Ureter (tissue), 1 donor: ENCODE measurements around the gene RPS21. TPM values are rescaled to one million over a fixed set of nuclear protein-coding genes. Genes with fewer than 3 reads are reported as not detected.

ENCODE experiments used
- DNase-seq: peaks from one replicate; pipeline ENCODE4 v3.0.0-alpha.2; 2020; ENCODE audit warnings: low spot score
- total RNA-seq: library from RNA; stranded (reverse); gene quantifications from one replicate; pipeline ENCODE4 v1.2.4, GENCODE V29; 2023
- donor health status: DM: yes; HTN: yes; CAD: no.

The RPS21 gene
- total RNA-seq, 1 donor from 2014 or later = 1,691 TPM

DNA sequence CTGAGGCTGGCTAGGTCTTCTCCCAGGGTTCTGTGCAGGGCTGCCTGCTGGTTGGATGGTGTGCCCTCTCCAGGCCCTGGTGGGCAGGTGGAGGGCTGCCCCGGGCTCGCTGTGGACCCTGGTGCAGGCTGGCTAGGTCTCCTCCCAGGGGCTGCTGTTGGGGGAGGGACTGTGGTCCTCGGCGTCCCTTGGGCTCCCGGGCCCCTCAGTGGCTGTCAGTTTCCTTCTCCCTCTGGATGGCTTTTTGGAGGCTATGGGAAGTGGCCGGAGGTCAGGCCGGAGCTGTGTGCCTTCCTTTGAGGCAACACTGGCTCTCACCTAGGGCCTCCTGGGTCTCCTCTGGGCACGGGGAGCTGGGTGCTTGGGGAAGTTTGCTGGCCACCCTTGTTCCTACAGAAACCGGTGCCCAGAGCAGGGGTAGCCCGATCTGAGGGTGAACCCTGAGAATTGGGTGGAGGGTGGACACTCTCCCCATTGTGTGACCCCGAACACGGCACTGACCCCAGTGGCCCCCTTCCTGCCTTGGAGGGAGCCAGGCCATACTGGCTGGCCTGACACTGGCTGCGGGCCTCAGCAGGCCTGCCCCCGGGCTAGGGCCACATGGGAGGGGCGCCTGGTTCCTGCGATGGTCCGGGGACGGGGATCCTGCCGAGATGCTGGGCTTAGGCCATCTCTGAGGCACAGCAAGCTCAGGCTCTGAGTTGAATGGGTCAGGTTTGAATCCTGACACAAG lies 24.0 kb downstream of the RPS21 start:
- DNase-seq = no peak

DNA sequence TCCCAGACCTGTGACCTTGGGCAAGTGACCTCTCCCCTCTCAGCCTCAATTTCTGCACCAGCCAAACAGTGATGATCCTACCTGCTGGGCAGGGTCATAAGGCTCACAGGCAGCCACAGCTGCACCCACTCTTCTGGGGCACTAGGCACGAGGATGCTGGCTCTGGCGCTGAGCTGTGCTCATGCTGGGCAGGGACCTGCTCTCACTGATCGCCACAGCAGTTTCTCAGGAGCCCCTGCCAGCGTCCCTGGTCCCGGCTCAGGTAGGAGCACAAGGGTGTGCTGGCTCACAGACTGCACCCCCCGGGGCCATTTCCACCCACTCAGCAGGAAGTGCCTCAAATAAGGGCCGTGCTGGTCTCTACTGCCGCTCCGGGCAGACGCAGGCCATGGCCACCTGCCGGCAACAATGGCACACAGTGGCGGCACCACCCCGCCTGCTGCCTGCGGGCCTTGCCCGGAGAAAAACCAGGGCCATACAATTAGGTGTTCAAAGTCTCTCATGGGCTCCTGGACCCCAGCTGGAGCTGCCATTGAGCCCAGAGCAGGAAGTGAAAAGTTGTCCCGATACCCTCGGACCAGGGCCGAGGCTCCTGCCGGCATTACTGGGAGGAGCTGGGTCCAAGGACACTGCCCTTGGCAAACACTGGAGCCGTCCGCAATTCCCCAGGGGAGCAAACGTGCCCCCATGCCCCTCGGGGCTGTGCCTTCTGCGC lies 24.7 kb downstream of the RPS21 start:
- no peak for DNase-seq

DNA sequence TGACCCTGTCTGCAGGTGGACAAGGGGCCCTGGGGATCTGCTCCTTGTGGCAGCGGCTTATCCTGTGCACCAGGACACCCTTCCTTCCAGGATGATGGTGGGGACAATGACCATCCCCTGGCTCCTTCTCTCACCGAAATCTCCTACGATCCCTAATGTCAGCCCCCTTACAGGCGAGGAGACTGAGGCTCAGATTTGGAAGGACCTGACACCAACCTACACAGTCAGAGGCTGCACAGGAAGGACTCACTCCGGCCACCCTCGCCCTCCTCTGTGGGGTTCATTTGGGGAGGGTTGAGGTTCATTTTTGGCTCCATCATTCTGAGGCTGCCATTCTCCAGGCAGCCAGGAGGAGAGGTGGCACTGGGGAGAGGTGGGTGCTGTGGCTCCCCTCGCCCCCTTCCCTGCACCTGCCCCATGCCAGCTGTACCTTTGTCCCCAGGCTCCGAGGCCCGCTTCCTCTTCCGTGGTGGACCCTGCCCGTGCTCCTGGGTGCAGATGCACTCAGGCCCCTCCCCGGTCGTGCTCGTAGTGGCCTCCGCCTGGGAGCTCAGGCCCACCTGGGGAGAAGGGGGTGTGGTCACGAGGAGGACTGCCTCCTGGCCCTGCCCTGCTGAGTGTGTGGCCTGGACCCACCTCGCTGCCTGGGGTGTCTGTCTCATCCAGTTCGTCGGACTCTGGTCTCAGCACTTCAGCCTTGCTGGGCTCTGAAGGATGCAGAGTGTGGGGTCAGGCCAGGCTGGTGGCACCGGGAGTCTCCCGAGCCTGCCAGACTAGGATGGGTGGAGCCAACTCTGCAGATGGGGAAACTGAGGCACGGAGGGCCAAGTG lies 25.5 kb downstream of the RPS21 start:
- no peak for DNase-seq

DNA sequence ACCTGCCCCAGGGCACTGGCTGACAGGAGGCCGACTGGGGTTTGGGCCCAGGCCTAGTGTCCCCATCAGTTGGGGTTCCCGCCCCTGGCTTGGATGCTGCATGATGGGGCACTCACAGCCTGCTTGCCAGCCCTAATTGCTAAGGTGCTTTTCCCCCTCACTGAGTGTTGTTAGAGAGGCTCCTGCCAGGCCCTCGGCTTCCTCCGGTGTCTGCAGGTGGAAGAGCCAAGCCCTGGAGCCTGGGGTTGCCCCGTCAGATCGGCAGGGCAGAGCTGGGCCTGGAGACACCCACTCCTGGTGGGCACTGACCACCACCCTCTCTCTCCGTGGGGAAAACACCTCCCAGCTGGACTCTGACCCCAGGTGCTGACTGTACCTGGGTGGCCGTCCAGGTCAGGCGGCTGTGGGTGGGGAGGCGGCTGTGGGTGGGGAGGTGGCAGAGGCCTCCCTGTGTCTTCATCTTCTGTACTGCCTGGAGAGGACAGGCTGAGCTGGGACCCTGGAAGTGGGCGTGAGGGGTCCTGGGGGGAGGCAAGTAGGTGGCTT lies 26.2 kb downstream of the RPS21 start:
- DNase-seq = no peak

DNA sequence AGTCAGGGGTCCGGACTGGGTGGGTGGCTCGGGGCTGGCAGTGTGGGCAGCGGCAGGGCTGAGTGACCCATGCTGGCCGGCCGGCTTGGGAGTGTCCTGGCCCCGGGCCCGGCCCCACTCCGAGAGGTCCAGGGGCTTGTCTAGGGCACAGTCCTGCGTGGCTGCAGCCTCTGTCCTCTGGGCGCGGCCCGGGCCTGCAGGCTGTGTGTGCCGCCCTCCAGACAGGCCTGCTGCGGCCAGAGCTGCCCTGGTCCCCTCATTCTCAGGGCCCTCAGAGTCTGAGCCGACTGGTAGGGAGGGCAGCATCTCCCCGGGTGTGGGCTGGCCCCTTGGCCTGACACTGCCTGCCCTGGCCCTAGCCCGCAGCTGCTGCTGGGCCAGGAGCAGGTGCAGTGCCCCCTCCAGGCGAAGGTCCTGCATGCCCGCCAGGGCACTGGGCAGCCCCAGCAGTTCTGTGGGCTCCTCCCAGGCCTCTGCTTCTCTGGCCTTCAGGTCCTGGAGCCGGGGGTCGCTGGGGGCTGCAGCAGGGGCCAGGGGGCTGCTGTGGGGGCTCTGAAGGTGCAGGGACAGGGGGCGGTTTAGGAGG lies 27.1 kb downstream of the RPS21 start:
- no peak for DNase-seq

DNA sequence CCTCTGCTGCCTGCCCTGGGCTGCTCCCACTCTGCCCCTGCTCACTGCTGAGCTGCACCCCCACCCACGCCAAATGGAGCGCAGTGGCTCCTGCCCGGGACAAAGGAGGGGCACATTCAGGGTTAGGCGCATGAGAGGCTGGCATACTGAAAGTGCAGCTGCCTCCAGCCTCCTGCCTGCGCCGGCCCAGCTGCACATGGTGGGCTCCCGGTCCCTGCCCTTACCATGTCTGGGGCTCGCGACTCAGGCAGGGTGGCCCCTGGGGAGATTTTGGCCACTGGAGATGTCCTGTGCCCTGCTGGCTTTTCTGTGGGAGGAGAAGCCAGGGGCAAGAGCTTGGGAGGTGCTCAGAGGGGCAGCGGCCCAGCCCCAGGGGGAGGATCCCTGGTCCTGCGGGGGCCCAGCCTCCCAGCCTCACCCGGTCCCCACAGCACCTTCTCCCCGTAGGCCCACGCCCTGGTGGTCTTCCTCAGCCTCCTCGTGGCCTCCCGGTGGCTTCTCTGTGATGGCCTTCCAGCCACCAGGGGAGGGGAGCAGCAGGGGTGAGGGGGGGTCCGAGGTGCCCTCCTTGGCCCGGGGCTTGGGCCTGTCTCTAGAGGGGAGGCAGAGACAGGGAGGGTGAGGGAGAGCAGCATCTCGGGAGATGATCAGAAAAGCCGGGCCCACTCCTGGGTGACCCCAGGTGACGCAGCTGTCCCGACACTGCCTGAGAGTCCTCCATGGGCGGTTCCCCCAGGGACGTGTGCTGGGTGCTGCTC lies 28.6 kb downstream of the RPS21 start:
- DNase-seq = no peak

DNA sequence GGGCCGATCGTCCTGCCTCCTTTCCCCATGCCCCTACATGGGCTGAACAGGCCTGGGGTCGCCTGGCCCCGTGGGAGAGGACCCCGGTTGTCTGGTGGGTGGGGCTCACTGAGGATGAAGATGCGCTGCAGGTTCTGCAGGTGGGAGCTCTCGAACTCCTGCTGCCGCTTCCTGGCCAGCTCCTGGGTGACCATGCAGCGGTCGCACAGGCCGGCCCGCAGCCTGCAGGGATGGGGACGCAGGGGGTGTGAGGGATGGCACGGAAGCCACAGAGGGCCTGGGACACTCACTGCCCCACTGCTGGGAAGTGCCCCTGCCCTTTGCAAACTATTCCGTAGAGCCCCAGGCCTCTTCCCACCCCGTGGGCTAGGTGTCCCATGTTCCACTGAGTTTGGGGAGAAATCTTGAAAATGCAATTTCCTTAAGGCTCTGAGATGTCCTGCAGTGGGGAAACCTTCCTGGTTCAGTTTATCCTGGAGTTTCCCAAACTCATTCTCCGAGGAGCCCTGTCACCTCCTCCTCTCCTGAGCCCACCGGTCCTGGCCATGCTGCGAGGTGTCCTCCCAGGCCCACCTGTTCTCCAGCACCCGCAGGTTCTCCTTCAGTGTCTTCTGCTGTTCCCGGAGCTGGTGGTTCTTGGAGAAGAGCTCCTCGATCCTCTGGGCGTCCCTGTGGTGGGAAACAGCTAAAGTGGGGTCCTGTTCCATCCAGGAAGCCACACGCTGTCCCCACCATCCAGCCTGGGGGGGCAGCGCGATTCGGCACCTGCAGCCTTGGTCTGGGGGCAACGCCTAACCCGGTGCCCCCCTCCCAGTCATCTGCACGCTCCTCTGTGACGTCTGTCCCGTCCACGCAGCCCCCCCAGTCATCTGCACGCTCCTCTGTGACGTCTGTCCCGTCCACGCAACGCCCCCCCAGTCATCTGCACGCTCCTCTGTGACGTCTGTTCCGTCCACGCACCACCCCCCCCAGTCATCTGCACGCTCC lies 30.0 kb downstream of the RPS21 start:
- no peak for DNase-seq

DNA sequence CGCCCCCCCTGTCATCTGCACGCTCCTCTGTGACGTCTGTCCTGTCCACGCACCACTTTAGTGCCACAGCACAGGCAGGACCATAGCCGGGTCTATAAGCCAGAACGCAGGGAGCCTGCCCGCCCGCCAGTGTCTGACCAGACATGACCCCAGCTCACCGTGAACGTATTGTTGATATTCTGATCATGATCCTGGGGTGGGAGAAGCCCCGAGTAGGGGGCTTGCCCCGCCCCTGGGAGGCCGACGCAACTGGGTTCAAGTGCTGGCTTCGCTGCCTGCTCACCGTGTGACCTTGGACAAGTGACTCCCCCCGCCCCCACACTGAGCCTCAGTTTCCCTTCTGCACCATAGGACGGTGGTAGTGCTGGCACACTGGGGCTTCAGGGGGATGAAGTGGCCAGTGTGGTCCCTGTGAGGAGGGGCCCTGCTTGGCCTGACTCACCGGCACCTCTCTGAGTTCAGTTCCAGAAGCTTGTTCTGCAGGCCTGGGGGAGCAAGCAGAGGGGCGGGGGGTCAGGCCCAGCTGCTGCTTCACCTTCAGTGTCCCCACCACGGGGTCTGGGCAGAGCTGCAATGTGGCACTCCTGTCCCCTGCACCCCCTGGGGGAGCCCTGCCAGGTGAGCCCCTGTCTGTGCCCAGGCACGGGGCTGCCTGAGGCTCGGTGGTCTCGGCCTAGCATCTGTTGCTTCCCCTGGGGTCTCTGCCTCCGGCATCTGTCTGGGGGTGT lies 31.2 kb downstream of the RPS21 start:
- no peak for DNase-seq

DNA sequence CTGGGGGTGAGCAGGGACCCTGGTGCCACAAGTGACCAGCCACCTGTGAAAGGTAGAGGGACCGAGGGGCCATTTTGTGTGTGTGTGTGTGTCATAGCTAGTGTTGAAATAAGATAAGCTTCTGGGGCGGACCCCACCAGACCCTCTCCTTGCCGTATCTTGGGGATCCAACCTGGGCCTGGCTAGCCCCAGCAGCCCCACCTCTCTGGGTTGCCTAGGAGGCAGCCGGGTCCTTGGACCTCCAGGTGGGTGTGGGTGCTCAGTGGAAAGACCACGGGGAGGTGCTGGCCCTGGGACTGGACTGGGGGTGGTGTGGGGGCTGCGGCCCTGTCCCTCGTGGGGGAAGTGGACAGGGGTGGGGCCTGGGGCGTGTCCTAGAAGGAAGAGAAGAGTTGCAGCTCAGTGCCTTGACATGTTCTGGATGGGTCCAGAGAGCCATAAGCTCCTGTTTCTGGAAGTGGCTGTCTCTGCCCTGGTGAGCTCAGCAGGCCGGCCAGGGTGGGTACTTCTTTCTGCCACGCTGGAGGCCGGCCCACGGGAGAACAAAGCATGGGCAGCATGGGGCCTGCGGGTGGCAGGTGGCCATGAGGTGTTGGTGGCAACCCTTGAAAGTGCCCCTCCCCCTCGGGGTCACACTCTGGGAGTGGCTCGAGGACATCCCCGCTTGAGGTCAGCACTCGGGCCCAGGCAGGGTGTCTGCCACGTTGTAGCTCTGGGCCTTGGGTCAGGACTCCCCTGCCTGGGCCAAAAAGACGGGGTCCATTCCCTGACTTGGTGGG lies 32.0 kb downstream of the RPS21 start:
- no peak for DNase-seq

DNA sequence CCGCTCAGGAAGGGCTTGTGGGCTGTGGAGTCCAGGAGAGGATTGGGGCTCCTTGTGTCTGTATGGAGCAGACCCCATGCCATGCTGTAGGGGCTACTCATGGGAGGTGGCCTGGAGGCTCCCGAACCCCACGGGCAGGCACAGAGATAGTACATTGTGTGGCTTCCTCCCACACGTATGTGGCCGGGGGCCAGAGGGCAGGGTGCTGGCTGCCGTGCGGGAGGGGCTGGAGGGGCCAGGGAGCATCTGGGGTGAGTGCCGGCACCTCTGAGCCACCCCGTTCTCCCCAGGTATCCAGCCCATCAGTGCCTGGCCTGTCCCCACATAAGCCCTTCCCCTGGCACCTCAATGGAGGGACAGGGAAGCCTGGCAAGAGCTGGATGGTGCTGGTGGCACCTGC lies 32.9 kb downstream of the RPS21 start:
- no peak for DNase-seq

DNA sequence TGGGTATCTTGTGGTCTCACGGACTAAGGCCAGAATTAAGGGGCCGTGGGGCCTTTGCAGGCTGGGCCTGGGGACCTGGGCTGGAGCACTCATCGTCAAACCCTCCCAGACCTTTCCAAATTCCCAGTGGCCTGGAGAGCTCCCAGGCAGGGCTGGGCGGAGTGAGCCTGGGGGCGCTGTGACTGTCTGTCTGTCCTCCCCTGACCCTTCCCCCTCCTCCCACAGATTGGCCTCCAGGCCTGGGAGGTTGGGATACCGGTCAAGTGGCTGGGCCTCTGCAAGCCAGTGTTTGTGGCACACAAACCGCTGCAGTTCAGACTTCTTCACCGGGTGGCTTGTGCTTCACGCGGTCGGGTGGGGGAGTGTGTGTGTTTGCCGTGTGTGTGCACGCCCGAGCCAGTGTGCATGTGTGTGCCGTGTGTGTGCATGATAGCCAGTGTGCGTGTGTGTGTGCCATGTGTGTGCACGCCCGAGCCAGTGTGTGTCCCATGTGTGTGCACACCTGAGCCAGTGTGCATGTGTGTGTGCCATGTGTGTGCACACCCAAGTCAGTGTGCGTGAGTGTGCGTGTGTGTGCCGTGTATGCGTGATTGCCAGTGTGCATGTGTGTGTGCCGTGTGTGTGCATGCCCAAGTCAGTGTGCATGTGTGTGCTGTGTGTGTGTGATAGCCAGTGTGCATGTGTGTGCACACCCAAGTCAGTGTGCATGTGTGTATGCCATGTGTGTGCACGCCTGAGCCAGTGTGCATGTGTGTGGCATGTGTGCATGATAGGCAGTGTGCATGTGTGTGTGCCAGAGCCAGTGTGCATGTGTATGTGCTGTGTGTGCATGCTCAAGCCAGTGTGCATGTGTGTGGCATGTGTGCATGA lies 34.2 kb downstream of the RPS21 start:
- DNase-seq = no peak

DNA sequence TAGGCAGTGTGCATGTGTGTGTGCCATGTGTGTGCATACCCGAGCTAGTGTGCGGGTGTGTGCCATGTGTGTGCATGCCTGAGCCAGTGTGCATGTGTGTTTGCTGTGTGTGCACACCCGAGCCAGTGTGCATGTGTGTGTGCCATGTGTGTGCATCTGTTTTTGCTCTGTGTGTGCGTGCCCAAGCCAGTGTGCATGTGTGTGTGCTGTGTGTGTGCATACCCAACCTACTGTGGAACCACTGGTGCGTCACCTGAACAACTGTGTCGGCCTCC lies 34.8 kb downstream of the RPS21 start:
- DNase-seq = no peak

DNA sequence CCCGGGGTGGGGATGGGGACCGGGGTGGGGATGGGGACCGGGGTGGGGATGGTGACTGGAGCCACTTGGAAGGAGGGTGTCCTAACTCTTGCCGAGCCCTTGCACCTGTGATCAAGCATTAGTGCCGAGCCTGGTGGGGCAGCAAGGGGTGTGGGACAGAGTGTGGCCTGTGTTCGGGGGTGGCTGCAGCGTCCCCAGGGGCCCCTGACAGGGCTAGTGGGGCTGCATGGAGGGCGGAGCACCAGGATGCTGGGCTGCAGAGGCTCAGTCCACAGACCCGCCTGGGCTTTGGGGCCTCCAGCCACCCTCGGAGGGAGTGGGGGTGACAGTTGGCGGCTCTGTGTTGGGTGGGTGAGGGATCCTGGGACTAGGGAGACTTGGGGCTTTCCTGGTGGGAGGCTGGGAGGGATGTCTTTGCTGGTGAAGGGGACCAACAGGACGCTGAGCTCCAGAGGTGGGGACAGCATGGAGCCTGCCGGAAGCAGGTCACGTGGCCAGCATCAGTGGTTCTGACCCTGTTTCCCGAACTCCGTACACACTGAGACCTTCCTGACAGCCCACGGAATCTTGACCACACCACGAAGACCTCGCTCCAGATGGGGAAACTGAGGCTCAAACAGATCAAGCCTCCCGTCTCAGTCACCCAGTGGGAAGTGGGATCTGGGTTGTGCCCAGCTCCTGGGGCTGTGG lies 35.9 kb downstream of the RPS21 start:
- no peak for DNase-seq

DNA sequence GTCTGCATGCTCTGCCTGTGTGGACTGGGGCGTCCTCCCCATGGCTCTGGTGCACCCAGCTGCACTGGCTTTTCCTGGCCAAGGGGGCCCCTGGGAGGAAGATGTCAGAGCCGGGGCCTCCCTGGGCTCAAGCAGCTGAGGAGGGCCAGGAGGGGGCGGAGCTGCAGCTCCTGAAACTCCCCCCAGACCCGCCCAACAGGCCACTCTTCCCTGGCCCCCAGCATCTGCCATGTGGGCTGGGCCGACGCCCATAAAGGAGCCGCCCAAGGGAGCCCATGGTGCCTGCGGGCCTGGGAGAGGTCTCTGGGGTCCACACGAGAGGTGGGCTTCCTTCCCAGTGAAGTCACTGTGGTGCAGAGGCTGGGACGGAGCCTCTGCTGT lies 36.4 kb downstream of the RPS21 start:
- no peak for DNase-seq

DNA sequence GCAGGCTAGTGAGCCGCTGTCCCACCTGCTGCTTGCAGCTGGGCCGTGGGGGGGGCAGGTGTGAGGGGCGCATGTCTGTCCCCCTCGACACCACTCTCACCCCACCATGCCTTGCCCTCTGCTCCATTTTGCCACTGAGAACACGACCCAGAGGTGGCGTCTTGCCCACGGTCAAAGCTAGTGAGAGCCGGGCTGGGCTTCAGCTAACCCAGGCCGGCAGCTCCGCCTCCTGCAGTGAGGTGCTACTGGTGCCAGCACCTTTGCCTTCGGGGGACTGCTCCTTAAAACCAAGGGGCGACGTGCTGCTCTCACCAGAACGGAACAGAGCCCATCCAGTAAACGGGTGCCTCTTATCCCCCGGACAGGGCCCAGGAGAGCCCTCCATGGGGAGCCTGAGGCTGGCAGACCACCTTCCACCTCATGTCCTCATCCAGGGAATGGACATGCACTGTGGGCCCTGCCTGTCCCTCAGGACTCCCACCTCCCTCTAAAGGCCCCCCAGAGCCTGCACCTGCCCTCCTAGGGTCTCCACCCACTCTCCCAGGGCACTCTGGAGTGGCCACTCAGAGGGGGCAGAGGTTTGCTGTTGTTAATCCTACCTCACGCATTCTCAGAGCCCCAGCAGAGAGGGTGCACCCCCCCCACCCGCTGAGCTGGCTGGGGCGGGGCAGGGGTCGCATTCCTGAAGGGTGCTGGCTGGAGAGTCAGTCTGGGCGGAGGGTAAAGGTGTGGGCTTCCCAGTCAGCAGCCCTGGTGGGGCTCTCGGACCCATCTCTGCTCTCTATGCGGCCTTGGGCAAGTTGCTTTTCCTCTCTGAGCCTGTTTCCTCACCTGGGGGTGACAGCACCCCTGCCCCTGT lies 37.6 kb downstream of the RPS21 start:
- no peak for DNase-seq
